Globus pallidus (tissue), 1 donor: ENCODE results near the gene PLAAT3.
A peak's percentile ranks its signal among the peaks of the same experiment; 100 is the strongest.
"Not testable (repeated sequence)": the region's sequence is repeated elsewhere in the genome, so short reads cannot be mapped to it uniquely, and the experiment has no call there.

Experiments used
- DNase-seq: peaks from one replicate; pipeline ENCODE4 v3.0.0-alpha.2; 2015; ENCODE audit warnings: low spot score

PLAAT3 gene

DNA sequence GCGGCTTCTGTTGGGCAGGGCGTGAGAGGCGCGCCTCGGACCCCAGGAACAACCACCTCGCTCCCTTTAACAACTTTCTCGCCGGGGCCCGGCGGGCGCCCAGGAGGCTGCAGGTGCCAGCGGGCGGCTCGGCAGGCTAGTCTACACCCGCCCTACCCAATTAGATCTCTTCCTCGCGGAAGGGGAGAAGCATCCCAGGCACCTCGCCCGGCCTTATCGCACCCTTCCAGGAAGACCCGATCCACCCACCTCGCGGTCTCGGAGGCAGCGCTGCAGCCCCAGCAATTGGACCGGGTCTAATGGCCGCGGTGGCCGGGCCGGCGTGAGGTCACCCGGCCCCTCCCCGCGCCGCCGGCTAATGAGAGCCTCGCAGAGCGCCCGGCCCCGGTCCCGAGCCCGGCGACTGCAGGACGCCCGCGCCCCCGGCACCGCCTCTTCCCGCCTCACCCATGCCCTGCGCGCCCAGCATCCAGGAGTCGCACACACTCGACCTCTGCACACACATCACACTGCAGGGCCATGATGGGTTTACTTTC lies at the start of gene PLAAT3:
TSS of gene PLAAT3 (minus strand) at position 298 of the 536 bp plus-strand sequence. CDS start 419 bp downstream, outside the sequence.
- DNase-seq, result peak; percentile 86

DNA sequence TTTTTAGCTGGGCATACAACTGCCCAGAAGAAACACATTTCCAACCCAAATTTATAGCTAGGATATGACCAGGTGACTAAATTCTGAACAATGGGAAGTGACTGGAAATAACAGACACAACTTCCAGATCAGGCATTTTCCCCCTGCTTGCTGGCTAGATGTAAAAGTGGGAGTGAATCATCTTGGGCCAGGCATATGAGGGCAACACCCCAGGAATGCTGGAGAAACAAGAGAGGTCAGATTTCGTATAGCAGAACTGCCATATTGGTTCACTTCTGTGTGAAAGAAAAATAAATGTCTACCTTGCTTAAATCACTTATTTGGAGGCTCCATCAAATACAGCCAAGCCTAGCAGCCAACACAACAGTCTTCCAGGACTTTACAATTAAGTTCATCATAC lies 49.6 kb upstream of the PLAAT3 start:
- no peak for DNase-seq

DNA sequence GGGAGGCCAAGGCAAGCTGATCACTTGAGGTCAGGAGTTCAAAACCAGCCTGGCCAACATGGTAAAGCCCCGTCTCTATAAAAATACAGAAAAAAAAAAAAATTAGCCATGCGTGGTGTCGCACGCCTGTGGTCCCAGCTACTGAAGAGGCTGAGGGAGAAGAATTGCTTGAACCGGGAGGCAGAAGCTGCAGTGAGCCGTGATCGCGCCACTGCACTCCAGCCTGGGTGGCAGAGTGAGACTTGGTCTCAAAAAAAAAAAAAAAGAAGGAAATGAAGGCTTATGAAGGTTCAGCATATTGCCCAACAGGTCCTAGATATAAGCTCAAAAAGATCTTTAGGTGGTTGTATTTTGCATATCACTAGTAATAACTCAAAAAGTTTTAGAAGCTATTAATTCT lies 46.7 kb upstream of the PLAAT3 start:
- DNase-seq, result no peak

DNA sequence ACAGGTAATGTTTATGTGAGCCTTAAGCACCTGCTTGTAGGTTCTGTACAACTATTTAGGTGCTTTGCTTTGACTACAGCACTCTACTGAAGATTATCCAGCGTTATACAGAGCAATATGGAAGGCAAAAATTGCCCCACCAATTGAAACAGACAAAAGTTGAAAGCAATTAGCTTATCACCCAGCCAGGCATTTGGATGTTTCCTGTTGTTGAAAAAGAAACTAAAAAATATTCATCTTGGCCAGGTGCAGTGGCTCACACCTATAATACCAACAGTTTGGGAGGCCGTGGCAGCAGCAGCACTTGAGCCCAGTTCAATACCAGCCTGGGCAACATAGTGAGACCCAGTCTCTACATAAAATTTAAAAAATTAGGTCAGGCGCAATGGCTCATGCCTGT lies 38.4 kb upstream of the PLAAT3 start:
- no peak for DNase-seq

DNA sequence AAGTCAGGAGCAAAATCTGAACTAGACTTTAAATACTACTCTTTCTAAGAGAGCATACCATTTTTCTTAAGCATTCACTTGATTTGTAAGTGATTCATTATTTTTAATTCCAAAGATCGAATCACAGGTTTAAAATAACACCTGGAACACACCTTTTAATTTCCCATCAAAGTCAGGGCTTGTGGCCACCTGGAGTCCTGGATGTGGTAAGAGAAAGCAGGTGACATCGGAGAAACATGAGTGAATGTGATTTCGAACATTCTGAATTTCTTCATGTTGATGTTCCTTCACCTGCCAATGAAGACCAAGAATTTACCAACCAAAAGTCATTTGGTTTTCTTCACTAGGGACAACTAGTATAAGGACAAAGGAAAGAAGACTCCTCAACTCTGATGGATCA lies 29.0 kb upstream of the PLAAT3 start:
- no peak for DNase-seq

DNA sequence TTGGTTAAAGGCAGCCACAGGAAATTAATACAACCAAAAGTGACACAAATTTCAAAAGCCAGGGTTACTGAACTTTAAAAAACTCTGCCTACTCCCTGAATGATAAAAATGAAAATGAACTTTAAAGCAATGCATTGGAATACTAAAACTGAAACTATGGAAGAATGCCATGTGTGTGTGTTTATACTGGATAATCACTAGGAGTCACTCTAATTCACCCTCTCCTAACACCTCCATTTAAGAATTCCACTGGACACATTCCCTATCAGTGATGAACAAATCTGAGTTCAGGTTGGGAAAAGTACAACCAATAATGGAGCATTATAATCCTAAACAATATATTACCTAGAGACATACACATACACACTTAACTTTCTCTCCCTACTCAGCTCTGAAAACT lies 27.5 kb upstream of the PLAAT3 start:
- no peak for DNase-seq

DNA sequence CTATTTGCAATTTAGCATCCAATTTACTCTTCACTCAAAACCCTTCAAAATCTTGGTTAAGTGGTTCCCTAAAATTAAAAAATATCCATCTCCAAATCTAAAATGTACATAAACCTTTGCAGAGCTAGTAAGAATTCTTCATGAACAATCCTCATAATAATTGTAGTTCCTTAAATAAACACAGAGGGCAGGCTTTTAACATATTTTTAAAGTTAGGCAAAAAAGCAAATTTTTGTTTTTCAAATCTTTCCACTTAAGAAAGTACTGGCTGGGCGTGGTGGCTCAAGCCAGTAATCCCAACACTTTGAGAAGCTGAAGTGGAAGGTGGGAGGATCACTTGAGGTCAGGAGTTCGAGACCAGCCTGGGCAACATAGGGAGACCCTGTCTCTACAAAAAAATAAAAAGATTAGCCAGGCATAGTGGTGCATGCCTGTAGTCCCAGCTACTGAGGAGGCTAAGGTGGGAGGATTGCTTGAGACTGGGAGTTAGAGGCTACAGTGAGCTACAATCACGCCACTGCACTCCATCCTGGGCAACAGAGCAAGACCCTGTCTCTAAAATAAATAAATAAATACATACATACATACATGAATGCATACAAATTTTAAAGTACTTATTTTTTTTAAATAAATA lies 25.1 kb upstream of the PLAAT3 start:
- DNase-seq, result peak; percentile 28

DNA sequence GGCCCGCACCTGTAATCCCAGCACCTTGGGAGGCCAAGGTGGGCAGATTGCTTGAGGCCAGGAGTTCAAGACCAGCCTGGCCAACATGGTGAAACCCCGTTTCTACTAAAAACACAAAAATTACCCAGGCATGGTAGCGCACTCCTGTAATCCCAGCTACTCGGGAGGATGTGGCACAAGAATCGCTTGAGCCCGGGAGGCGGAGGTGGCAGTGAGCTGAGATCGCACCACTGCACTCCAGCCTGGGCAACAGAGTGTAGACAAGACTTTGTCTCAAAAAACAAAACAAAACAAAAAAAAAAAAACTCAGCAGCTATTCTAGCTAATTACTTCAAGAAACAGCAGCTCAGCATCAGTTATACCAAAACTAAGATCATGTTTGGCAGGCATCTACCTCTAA lies 24.2 kb upstream of the PLAAT3 start:
- DNase-seq, result not testable (repeated sequence)

DNA sequence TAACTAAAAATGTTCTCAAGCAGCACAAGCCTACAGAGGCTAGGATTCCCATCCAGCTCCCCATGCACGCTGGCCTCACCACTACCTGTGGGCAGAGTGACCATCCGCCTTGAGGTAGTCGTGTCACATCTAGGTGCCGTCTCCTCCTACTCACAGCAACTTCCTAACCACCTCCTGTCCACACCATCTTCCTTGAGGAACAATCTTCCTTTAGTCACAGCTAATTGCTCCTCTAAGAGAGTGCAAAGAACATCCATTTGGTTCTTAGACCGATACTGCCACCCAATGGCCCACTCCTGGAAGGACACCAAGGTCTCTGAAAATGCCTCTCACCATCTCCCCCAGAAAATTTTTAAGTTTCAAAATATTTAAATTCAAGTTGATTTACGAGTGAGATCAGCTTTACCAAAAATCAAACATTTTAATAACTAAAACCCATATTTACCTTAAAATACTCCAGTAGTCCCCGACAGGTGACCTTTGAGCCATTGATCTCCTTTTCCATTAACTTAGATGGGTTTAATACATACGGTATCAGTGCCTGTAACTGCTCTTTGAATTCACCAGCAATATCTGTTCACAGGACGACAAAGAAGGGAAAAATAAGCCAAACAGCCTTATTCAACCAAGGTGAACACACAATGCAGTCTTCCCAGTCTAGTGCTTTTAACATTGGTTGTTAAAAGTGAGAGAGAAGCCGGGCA lies 21.7 kb upstream of the PLAAT3 start:
- peak; percentile 81 for DNase-seq

DNA sequence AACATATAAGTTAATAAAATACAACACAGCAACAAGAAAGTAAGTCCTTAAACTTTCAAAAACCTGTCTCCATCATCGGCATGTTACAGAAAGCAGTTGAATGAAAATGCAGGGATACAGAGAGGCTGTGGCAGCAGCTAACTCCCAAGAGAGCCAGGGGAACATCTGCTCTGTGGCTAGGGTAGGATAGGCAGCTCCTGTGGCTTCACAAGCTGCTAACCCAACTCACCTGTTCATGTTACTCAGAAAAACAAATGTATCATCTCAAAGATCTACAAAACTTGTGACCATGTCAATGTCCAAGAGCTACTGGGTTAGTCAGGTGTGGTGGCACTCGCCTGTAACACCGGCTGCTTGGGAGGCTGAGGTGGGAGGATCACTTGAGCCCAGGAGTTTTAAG lies 15.2 kb upstream of the PLAAT3 start:
- no peak for DNase-seq

DNA sequence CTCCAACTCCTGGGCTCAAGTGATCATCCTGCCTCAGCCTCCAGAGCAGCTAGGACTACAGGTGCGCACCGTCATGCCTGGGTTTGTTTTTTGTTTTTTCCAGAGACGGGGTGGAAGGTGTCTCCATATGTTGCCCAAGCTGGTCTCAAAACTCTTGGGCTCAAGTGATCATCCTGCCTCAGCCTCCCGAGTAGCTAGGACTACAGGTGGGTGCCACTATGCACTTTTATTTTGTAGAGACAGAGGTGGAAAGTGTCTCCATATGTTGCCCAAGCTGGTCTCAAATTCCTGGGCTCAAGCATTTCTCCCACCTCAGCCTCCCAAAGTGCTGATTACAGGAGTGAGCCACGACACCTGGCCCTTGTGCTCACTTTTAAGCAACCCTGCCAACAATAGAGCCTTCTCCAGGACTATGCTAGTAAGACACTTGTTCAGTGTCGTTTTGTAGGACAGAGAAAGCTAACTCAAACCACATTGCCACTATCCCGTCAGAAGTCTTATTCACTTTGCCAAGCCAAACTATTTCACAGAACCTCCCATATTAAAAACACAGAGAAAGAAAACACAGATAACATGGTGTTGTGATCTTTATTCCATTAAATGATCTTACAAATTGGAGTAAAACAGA lies 9.4 kb upstream of the PLAAT3 start:
- DNase-seq, result no peak

DNA sequence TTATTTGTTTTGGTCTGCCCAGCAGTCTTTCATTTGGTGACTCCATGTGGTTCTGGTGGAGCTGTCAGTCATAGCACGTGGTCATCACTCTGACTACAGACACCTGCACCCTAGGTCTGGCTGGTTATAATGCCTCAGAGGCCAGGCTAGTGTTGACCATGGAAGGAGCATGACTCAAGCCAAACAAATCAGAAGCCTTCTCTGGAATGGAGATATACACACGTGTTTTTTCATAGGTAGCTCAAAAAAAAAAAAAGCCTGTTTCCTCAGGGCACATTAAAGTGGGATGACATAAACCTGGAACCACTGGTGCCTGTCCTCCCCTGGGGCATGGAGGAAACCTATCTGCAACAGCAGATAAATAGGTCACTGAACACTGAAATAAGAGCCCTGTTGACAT lies 8.1 kb upstream of the PLAAT3 start:
- no peak for DNase-seq

DNA sequence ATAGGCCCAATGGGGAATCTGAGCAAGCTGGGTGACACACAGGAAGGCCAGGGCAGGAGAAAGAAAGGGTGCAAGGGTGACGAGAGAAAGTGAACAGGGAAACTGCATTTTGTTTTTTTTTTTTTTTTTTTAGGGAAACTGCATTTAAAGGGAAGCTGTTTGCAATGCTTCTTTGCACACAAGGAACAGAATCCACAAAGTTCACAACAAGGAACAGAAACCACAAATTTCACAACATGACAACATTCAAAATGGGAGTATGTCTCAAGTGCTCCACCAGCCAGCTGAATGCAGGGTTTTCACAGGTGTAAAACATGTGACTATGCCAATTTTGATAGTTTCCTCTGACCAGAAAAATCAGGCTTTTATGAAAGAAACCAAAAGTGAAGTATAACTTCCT lies 6.8 kb upstream of the PLAAT3 start:
- DNase-seq, result no peak

DNA sequence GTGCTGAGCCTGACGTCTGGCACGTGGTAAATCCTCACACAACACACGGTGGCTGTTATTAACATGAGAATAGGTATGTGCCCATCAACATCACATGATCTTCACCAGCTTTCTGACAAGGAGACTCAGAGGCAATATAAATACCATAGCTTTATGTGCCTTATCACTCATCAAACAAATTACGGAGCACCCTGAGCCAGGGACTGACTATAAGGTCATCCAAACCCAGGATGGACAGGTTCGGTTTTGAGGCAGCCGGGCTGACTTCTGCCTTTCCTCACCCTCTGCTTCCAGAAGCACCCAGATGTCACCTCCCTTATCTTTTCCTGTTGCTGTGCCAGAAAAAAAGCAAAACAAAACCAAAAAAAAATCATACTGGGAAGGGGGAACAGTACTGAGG lies 5.7 kb upstream of the PLAAT3 start:
- DNase-seq, result no peak

DNA sequence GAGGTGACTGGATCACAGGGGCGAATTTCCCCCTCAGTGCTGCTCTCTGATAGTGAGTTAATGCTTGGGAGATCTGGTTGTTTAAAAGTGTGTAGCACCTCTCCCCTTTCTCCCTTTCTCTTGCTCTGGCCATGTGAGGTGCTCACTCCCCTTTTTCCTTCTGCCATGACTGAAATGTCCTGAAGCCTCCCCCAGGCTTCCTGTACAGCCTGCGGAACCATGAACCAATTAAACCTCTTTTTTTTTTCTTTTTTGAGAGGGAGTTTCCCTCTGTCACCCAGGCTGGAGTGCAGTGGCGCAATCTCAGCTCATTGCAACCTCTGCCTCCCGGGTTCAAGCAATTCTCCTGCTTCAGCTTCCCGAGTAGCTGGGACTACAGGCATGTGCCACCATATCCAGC lies 3.5 kb upstream of the PLAAT3 start:
- DNase-seq, result not testable (repeated sequence)

DNA sequence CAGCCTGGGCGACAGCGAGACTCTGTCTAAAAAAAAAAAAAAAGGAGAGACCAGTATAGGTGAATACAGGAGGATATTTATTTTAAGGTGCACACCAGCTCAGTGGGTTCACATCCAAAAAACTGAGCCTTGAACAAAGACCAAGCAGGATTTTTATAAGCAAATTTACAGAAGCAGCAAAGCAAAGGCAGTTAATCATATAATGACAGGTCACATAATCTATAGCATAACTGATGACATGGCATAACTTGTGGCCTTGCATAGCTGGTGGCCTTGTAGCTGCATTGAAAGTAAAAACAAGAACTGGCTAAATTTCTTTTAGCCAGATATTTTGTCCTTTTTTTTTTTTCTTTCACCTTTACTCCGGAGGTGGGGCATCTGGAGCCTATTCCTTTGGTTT lies 2.7 kb upstream of the PLAAT3 start:
- no peak for DNase-seq

DNA sequence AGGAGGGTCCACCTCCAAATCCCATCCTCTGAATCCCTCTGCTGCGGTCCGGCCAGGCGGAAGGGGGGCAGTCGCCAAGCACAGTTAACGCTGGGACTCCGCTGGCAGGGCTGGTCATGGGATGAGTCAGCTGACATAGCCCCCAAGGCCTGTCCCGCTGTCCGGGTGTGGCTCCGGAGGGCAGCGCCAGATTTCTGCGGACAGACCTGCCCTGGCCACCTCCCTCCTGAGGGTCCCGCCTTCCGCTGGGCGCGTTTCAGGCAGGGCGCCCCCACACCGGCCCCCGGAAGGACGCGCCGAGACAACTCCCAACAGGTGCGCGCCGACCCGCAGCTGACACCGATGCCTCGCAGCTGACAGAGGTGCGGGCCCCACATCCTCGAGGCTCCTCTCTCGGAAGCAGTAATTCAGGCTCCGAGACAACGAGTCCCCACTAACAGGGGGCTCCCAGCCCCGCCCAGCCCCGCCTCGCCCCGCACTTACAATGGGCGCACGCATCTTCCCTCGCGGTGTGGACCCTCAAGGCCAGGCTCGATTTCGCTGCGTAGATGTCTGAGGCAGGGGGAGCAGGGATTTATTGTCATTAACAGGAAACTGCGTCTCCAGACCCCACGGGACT lies 607 bp downstream of the PLAAT3 start:
- peak; percentile 91 for DNase-seq

DNA sequence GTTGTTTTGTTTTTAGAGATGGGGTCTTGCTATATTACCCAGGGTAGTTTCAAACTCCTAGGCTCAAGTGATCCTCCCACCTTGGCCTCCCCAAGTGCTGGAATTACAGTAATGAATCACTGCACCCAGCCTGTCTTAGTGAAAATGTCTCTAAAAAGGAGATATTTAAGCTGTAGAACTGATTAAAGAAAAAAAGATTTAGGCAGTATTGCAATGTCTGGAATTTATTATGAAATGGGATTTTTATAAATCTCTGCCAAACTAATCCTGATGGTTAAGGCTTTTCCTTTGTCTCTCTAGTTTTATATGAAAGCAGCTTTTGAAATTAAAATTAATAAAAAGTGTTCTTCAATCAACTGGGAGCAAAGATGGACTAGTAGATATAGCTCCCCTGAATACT lies 2.1 kb downstream of the PLAAT3 start:
- DNase-seq, result no peak

DNA sequence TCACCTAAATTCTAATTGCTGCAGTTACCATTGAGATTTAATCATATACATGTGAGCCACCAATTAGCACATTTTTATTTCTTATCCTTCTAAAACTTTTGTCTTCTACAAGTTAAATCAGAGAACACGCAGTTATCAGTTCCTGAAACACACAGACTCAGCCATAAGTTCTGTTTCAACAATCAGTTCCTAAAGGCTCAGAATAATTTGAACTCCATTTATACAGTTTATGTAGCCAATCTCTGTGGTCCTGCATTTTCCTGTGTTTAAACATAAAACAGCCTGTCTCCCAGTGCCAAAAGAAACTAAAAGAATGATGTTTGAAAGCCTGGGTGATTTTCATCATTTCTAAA lies 2.9 kb downstream of the PLAAT3 start:
- DNase-seq, result no peak

DNA sequence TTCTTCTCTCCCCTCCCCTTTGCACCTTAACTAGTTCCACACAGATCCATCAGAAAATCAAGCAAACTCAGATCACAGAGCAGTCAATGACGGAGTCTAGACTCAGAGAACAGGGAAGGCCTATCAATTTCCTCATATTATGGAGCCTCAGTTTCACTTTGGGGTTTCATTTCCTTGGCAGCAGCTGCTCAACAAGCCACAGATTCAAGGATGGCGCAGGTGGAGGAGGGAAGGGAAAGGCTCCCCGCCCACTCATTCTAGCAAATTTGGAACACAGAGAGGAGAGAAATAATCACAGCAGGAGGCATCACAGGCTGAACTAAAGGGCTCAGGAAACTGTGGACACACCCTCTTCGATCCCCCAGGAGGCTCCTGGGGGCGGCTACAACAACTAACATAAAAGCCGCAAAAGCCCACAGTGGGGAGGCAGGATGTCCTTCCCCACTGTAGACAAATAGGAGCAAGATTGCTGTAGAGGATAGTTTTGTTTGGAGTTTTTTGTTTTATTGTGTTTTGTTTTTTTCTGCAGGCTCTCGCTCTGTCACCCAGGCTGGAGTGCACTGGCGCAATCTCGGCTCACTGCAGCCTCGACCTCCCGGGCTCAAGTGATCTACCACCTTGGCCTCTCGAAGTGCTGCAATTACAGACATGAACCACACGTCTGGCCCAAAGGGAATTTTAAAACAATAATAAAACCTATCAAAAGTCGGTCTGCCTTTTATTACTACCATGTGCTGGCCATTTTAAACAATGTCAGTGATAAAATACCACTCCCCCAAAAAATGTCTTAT lies 3.4 kb downstream of the PLAAT3 start:
- DNase-seq, result peak; percentile 62

DNA sequence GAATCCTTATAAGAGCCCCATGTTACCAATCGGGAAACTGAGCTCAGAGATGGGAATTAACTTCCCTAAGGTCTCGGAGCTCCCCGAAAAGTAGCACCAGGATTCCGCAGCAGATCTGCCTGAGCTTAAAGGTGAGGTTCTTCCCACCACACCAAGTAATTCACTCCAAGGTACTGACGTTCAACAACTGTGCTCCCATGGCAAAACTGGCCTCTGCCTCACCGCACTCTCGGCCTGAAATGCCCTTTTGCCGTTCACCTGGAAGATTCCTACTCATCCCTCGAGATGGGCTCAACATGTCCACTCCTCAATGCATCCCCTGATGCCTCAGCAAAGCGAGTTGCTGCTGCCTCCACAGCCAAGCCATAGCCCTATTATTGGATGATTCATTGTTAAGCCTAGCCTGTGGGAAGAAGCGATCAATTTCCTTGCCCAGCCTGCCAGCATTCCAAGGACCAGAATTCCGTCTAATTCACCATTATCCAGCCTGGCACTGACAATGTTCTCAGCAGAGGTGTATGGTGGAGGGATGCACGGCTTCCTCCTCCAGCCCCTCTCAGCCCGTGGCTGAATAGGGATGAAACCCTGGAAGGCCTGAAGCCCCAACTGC lies 4.2 kb downstream of the PLAAT3 start:
- DNase-seq, result no peak

DNA sequence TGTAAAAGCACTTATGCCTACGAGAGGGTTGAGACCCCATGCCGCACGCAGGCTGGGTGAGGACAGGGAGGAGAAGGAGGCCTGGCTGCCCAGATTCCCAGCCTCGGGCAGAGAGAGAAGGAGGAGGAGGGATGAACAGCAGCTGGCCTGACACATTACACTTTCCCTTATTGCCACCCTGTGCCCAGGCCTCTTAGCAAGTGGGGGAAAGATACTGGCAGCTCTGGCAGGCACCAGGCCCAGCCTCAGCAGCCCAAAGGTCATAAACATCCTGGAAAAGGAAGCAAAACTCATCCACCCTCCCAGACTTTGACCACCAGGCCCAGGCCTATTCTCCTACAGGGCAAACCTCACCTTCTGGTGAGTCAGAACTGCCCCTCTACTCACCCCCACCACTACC lies 4.7 kb downstream of the PLAAT3 start:
- DNase-seq, result peak; percentile 78
